ENCODE results near the gene KIF6.
A peak's percentile ranks its signal among the peaks of the same experiment; 100 is the strongest.

The KIF6 gene

DNA sequence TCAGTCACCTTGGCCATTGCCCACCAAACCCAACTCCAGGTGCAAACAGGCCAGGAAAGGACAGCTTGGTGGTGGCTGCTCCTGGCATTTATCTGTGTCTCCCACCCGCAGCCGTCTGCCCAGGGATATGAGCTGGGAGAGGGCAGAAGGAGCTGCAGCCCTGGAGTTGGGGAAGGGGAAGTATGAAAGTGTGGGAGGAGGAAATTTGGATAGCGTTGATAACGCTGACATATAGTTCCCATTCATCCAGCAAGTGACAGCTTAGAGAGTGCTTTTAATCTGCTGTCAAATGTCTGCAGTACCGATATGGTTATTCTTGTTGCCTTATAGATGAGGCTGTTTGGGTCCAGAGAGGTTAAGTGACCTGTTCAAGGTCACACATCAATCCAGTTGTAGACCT lies 403.4 kb downstream of the KIF6 start:
- no peak for DNase-seq (ENCODE audit: low read depth in 3 of 3)

- DNase-seq (ENCODE audit: low read depth in 3 of 3), result no peak
Observed at GRCh38 chr6:39320363-39320984, 404.7 kb downstream of the KIF6 start.

DNA sequence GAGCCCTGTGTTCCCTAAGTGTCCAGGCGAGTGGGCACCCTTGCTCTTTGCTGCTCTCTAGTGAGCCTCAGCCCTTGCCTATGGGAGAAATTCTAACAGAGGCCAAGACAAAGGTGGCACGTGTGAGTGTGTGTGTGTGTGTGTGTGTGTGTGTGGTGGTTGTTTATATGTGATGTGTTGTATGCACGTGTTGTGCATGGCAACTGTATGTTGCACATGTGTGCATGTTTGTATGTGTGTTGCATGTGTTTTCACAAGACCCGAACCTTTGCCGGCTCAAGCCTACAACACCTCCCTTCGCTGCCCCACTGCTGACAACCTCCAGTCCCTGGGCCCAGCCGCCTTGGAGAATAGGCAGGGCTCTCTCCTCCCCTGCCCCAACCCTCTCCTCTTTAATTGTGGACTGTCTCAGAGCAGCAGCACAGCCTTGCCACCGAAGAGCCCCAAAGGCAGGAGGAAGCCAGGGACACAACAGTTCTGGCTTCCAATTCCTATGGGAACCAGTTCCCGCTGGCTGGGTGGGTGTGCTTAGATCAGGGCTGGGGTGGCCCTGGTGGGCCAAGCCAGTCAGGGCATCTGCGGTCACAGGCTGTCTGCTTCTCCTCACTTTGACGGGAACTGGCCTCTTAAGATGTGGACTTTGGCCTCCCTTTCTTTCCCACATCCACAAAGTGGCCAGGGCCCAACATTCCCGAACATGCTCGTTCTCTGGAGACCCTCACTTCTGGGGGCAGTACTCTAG lies 405.4 kb downstream of the KIF6 start:
- no peak for DNase-seq (ENCODE audit: low read depth in 3 of 3)

- no peak for DNase-seq (ENCODE audit: low read depth in 3 of 3)
Observed at GRCh38 chr6:39317256-39317655, 408.0 kb downstream of the KIF6 start.

DNA sequence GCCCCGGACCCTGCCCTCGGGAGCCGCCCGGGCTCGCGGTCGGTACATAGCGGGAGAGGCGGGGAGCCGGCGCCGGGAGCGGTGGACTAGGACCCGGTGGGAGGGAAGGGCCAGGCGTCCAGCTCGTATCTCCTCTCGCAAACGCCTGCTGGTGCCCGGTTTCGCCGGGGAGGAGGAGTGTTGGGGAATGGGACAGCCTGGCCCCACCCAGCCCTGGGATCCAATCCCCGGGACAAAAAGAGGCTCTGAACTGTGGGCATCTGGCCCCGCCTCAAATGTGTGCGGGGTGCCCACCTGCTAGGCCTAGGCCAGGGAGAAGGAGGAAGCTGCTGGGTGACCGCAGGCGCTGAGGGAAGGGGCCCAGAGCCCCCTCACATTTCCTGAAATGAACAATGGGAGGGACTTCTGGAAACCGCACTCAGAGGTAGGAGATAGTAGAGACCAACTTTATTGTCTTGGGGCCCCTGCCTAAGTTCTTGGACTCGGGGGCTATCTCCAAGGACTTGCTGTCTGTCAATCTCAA lies 410.9 kb downstream of the KIF6 start, which contains the start of gene KCNK17:
TSS of gene KCNK17 (minus strand) at position 147 of the 523 bp plus-strand sequence. CDS start at position 48, 99 bp downstream.
- no peak for DNase-seq (ENCODE audit: low read depth in 3 of 3)

DNA sequence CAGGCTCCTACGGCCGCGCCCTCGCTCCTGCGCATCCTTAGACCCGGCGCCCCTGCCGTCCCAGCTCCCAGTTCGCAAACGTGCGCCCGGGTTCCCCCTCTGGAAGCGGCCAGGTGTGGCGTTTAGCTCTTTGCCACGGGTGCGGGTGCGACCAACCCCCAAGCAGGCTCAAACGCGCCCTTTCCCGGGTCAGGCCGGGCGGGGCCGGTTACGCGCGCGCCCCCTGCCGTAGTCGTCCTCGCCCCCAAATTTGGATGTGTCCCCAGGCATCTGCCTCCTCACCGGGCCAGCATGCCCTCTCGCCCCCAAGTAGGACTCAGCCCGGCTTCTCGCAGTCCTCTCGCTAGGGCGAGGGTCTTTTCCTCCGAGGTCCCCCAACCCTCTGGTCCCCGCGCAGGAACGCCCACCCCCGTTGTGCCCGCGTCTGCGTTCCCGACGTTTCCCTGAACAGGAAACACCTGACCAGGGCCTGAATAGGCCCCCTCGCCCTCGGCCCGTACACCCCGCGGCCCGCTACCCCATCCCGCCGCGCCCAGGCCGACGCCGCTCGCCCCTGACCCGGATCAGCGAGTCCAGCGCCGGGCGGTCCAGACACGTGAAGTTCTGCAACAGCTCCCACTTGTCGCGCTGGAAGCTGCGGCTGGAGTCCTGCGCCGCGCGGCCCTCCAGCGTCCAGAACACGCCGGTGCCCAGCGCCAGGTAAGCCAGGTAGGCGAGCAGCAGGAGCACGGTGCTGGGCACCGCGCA lies 411.5 kb downstream of the KIF6 start:
- DNase-seq (ENCODE audit: low read depth in 3 of 3), result no peak

GRCh38 chr6:39312912-39313525 lies 412.2 kb downstream of the KIF6 start:
- DNase-seq (ENCODE audit: low read depth in 3 of 3), result no peak

DNA sequence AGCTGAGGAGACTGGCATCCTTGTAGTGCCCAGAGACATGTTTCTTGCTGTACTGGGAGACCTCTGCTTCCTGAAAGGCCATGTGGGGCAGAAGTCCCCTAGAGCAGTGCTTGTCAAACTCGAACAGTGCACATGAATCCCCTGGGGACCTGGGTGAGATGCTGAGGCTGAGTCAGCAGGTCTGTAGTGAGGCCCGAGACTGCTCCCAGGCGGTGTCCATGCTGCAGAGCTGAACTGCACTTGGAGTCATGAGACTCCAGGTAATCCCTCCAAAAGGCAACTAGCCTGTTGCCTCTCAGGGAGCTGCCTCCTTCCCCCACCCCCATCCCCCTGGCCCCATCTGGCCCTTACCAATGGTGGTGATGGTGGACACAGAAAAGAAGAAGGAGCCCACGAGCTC lies 414.7 kb downstream of the KIF6 start:
- no peak for DNase-seq (ENCODE audit: low read depth in 3 of 3)

- peak in 2 of 3 experiments; percentile 35 to 63 for DNase-seq (ENCODE audit: low read depth in 3 of 3)
Observed at GRCh38 chr6:39309942-39310531, 415.2 kb downstream of the KIF6 start.

DNA sequence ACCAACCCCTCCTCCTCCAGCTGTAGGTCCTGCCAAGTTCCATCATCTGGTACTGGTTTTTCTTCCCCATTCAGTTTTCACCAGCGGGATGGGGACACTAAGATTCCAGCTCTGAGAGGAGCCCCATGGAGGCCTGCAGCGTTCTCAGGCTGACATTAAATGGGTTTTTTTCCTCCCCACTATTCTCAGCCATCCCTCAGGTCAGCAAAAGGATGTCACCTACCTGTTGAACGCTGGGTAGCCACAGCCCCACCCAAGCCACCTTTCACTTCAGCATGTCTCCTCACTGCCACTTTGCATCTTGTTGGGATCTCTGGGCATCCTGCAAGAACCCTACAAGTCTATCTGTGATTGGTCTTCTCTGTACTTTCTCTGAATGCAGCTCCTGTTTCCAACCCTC lies 417.7 kb downstream of the KIF6 start:
- no peak for DNase-seq (ENCODE audit: low read depth in 3 of 3)

- no peak for DNase-seq (ENCODE audit: low read depth in 3 of 3)
Observed at GRCh38 chr6:39304951-39305350, 420.3 kb downstream of the KIF6 start.

DNA sequence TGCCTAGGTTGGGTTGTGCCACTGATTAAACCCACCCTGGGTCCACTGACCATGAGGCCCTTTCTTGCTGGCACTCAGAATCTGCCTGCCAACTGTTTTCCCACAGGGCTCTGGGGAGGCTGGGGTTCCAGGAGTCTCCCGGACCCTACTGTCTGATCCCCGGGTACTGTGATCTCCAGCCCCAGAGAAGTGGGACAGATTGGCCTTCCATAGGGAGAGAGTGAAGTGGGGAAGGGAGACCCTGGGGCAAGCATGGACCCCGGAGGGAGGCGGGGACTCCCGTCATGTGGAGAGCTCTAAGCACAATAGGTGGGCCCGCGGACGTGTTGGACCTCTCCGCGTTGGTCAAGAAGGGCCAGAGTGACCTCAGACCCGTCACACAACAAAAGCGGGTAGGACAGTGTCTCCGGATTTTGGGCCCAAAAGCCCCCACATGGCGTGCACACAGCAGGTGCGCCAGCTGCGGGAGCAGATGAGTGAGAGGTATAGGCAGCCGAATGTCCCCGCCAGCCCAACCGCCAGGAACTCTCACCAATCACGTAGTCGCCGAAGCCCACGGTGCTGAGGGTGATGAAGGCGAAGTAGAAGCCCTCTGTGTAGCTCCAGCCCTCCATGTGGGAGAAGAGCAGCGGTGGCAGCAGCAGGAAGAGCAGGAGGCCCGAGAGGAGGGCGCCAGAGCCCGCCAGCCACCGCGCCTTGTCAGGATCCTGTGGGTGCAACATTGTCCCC lies 421.6 kb downstream of the KIF6 start:
- no peak for DNase-seq (ENCODE audit: low read depth in 3 of 3)

GRCh38 chr6:39302669-39303424 lies 422.4 kb downstream of the KIF6 start:
- DNase-seq (ENCODE audit: low read depth in 3 of 3), result peak; percentile 73 to 89 (median 84)

- no peak for DNase-seq (ENCODE audit: low read depth in 3 of 3)
Observed at GRCh38 chr6:39302011-39302410, 423.2 kb downstream of the KIF6 start.

GRCh38 chr6:39301606-39302005 lies 423.6 kb downstream of the KIF6 start:
- DNase-seq (ENCODE audit: low read depth in 3 of 3), result no peak

DNA sequence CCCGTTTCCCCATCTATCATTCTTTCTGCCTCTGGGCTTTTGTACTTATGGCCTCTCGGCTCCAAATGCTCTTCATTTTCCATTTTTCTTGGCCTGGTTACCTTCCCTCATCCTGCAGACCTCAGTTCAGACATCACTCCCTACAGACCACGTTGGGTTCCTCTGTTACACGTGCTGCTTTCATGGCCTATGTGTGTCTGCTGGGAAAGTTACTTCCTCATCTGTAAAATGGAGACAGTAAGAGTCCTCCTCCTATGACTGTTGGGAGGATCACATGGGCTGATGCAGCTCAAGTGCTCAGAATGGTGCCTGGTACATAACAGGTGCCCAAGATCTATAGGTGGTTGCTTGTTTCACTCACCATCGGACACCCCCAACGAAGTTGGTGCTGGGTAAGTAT lies 424.5 kb downstream of the KIF6 start:
- DNase-seq (ENCODE audit: low read depth in 3 of 3), result no peak

GRCh38 chr6:39298061-39298460 lies 427.1 kb downstream of the KIF6 start:
- no peak for DNase-seq (ENCODE audit: low read depth in 3 of 3)

DNA sequence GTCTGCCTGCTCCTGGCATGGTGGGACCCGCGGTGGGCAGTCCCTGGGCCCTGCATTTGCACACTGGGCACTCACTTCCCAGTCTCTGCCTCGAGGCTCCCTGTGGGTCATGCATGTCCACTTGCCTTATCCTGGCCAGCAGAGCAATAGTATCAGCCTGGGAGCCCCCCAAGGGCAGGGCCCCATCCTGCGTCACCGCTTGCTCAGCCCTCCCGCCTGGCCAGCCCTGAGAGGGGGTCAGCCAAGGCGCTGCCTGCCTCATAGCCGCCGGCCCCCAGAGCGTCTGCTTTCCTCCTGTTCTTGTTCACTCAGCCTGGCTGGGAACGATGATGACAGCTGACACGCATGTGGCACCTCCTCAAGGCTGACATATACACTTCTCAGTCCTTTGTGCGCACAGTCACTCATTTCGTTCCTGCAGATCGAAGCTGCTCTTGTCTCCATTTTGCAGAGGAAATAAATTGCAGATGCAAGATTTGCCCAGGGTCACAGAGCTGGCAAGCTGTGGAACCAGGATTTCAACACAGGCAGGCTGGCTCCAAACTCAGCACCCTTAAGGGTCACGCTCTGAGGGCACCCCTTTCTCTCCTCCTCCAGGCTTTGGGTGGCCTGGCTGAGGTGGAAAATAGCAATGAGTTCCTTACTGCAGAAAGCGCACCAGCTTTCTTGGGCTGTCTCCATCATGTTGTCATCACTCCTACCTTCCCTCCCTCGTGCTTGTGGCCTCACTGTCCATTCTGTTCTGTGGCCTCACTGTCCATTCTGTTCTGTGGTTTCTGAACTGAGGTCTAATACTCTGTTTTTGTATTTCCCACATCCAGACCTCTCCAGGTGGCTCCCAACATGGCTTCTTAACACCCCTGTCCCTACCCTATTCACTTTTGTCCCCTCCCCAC lies 428.2 kb downstream of the KIF6 start:
- DNase-seq (ENCODE audit: low read depth in 3 of 3), result no peak

DNA sequence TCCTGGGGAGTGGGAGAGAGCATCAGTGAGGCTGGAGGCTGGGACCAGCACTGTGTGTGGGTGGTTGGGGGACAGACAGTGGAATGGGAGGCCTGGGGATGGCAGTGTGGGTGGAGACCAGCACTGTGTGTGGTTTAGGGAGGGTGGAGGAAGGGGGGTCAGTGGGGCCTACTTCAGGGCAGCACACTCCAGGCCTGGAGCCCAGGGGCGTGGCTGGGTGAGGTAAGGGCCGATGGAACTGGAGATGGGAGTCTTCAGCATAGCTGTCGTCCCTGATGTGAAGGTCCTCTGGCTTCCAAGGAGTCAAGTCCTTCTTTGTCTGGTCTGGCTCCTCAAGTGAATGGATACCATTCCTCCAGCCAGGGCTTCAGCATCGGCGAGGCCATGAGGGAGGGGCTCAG lies 429.6 kb downstream of the KIF6 start:
- DNase-seq (ENCODE audit: low read depth in 3 of 3), result no peak

Data from stimulated activated CD4-positive, alpha-beta T cell treated with anti-CD3 and anti-CD28 coated beads, TNF-alpha, amount 100 ng/mL, for 24 hours (primary cell).